CD4-positive, CD25-positive, alpha-beta regulatory T cell (primary cell): Measurements from ENCODE around the gene LINC01488. TPM values are rescaled to one million over a fixed set of nuclear protein-coding genes. Genes with fewer than 3 reads are reported as not detected.

Experiments used
- ATAC-seq, 2 donors: fragments of 150-1000 bp; cut with Tn5 transposase; one replicate each; pipeline ENCODE4 v1.10.0; 2021; ENCODE audit warnings: low read depth in 2 of 2, moderate number of reproducible peaks in 2 of 2, moderate library complexity in 1 of 2
- DNase-seq, 3 donors: peaks; one replicate each; pipeline versions ENCODE4 v3.0.0 to v3.0.0-alpha.2; 2012 to 2022; ENCODE audit warnings: mixed read lengths in 1 of 3
- H3K27ac ChIP-seq: one replicate; pipeline ENCODE4 v1.7.0; 2013; ENCODE audit warnings: mild to moderate bottlenecking, low read length; ENCODE audit not compliant: insufficient read depth, poor library complexity, severe bottlenecking
- H3K27me3 ChIP-seq: one replicate; pipeline ENCODE4 v1.7.0; 2013; ENCODE audit warnings: low read length; ENCODE audit not compliant: control insufficient read depth, insufficient read depth
- H3K36me3 ChIP-seq: one replicate; pipeline ENCODE4 v1.7.0; 2013; ENCODE audit warnings: mild to moderate bottlenecking, low read length, moderate library complexity; ENCODE audit not compliant: control insufficient read depth, insufficient read depth
- H3K4me1 ChIP-seq: 2 replicates; pipeline ENCODE4 v1.7.0; 2013; ENCODE audit warnings: mild to moderate bottlenecking, low read length; ENCODE audit not compliant: insufficient read depth, control insufficient read depth, poor library complexity, severe bottlenecking
- H3K4me3 ChIP-seq: one replicate; pipeline ENCODE4 v1.7.0; 2013; ENCODE audit warnings: low read depth, mild to moderate bottlenecking, low read length, moderate library complexity
- H3K9me3 ChIP-seq, 2 experiments: 1 replicate in 1 of 2; 2 replicates in 1 of 2; pipeline ENCODE4 v1.7.0; 2013; ENCODE audit warnings: low read length in 2 of 2, mild to moderate bottlenecking in 1 of 2, moderate library complexity in 1 of 2; ENCODE audit not compliant: control insufficient read depth in 2 of 2
- H3K27ac Mint-ChIP-seq, 3 donors: one replicate each; pipeline ENCODE4 v1.8.0; 2020 to 2022; ENCODE audit warnings: mild to moderate bottlenecking in 3 of 3, mixed read lengths in 3 of 3, moderate library complexity in 2 of 3
- H3K27me3 Mint-ChIP-seq: one replicate; pipeline ENCODE4 v1.8.0; 2022; ENCODE audit warnings: mild to moderate bottlenecking, mixed read lengths
- H3K36me3 Mint-ChIP-seq: one replicate; pipeline ENCODE4 v1.8.0; 2020; ENCODE audit warnings: mixed read lengths
- H3K4me1 Mint-ChIP-seq, 4 donors: one replicate each; pipeline ENCODE4 v1.8.0; 2020 to 2022; ENCODE audit warnings: mixed read lengths in 4 of 4, mild to moderate bottlenecking in 1 of 4
- H3K4me3 Mint-ChIP-seq, 4 donors: one replicate each; pipeline ENCODE4 v1.8.0; 2020 to 2022; ENCODE audit warnings: mild to moderate bottlenecking in 4 of 4, mixed read lengths in 4 of 4, moderate library complexity in 3 of 4
- H3K9me3 Mint-ChIP-seq, 7 donors: one replicate each; pipeline ENCODE4 v1.8.0; 2020 to 2022; ENCODE audit warnings: mixed read lengths in 7 of 7, mild to moderate bottlenecking in 3 of 7, moderate library complexity in 2 of 7
- polyA plus RNA-seq, 4 donors: library from polyadenylated mRNA; unstranded; fragments of 300-500 nt; fragmentation: Illumina TruSeq; gene quantifications; one replicate each; pipeline ENCODE4 v1.2.3, GENCODE V29; 2021
- total RNA-seq: library from RNA; stranded (reverse); gene quantifications from one replicate; pipeline ENCODE4 v1.2.3, GENCODE V29; 2022

Gene LINC01488
- total and polyA plus RNA-seq, 5 donors from 2014 or later, result not detected

GRCh38 chr11:69448471-69449284 is 32.8 kb upstream of the LINC01488 start:
- peaks cover 18% of the 10 kb centered on the region for H3K27me3 Mint-ChIP-seq
- H3K9me3 ChIP-seq, result no peaks in the 10 kb centered on the region
- H3K4me3 ChIP-seq, result no peak overlapping the region
- ATAC-seq (no peak), DNase-seq (no peak)
- H3K4me1 ChIP-seq, result peaks cover 4% of the 10 kb centered on the region
- peaks cover 0 to 7% (median 0%) of the 10 kb centered on the region in 7 donors for H3K9me3 Mint-ChIP-seq
- H3K27me3 ChIP-seq, result no peaks in the 10 kb centered on the region
- H3K4me1 Mint-ChIP-seq, result peaks cover 0 to 9% (median 0%) of the 10 kb centered on the region in 4 donors
- H3K36me3 ChIP-seq, result no peaks in the 10 kb centered on the region
- H3K27ac Mint-ChIP-seq, result no peak overlapping the region
- H3K36me3 Mint-ChIP-seq, result no peaks in the 10 kb centered on the region
- no peak overlapping the region for H3K4me3 Mint-ChIP-seq
- no peak overlapping the region for H3K27ac ChIP-seq

- Histone ChIP-seq H3K27ac (no peak overlapping the region), H3K9me3 (no peaks in the 10 kb centered on the region), H3K4me1 (no peaks in the 10 kb centered on the region), H3K4me3 (no peak overlapping the region), H3K36me3 (no peaks in the 10 kb centered on the region), H3K27me3 (no peaks in the 10 kb centered on the region)
- Mint-ChIP-seq H3K4me1 (peaks cover 0 to 3% (median 0%) of the 10 kb centered on the region in 4 donors), H3K9me3 (peaks cover 0 to 7% (median 0%) of the 10 kb centered on the region in 7 donors), H3K27me3 (peaks cover 18% of the 10 kb centered on the region), H3K36me3 (no peaks in the 10 kb centered on the region), H3K4me3 (no peak overlapping the region), H3K27ac (no peak overlapping the region)
- DNase-seq (no peak), ATAC-seq (no peak)
Observed at GRCh38 chr11:69449320-69450063, 32.0 kb upstream of the LINC01488 start.

DNA sequence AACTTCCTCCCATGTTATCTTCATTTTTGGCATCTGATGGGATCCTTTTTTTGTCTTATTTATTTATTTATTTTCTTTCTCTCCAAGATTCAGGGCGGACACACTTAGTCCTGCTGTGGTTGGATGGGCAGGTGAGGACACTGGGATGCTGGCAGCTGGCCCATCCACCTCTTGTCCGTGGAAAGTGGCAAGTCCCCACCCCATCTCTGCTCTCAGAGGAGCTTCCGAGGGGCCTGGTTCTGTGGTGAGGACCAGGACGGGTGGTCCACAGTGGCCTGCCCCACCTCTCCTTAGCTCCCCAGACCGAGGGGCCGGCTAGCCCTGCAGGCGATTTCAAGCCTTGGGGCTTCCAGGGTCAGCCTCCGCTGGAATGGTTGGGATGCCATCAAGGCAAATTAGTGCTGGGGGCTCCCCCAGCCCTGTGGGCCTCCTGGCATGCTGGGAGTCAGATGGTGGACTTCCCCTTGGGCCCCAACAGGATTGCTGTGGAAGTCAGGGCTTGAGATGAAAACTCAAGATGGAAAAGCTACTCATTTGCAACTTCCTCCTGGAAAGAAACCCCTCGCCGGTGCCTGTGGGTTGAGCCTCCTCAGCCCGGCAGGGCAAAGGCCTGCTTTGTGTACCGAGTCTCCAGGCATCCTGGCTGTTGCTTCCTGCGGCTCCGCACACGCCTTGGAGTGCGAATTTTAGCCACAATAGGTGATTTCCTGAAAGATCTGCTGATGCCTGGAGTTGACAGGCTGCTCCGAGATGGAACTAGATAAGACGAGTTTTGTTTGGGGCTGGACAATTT is 31.2 kb upstream of the LINC01488 start:
- Histone ChIP-seq H3K4me3 (no peak overlapping the region), H3K36me3 (no peaks in the 10 kb centered on the region), H3K27ac (no peak overlapping the region), H3K27me3 (no peaks in the 10 kb centered on the region), H3K4me1 (no peaks in the 10 kb centered on the region), H3K9me3 (no peaks in the 10 kb centered on the region)
- H3K27ac Mint-ChIP-seq, result no peak overlapping the region
- DNase-seq (no peak), ATAC-seq (no peak)
- H3K4me1 Mint-ChIP-seq, result peaks cover 0 to 3% (median 0%) of the 10 kb centered on the region in 4 donors
- H3K4me3 Mint-ChIP-seq, result no peak overlapping the region
- peaks cover 20% of the 10 kb centered on the region for H3K27me3 Mint-ChIP-seq
- peaks cover 0 to 7% (median 0%) of the 10 kb centered on the region in 7 donors for H3K9me3 Mint-ChIP-seq
- no peaks in the 10 kb centered on the region for H3K36me3 Mint-ChIP-seq

DNA sequence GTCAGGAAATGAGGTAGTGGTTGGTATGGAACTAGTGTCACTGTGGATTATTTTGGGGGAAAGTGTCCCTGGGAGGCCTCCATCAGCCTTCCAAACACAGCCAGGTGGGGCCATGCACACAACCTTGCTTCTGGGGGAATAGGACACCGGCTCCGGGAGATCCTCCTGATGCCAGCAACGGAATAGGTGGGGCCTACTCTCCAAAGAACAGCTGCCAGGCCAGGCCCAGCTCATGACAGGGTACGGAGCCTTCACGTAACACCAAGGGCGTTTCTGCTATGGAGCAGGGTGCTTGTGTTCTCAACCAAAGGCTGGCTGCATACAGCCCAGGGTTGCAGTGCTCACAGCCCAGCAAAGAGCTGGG is 30.6 kb upstream of the LINC01488 start:
- no peak overlapping the region for H3K4me3 ChIP-seq
- Mint-ChIP-seq H3K9me3 (peaks cover 0 to 5% (median 0%) of the 10 kb centered on the region in 7 donors), H3K36me3 (no peaks in the 10 kb centered on the region), H3K4me3 (no peak overlapping the region), H3K27me3 (peaks cover 17% of the 10 kb centered on the region), H3K4me1 (no peaks in the 10 kb centered on the region), H3K27ac (no peak overlapping the region)
- ATAC-seq, result no peak
- H3K27me3 ChIP-seq, result no peaks in the 10 kb centered on the region
- no peaks in the 10 kb centered on the region for H3K36me3 ChIP-seq
- no peak overlapping the region for H3K27ac ChIP-seq
- no peaks in the 10 kb centered on the region for H3K9me3 ChIP-seq
- no peaks in the 10 kb centered on the region for H3K4me1 ChIP-seq
- DNase-seq, result no peak

- Histone ChIP-seq H3K4me1 (no peaks in the 10 kb centered on the region), H3K9me3 (no peaks in the 10 kb centered on the region), H3K27ac (no peak overlapping the region), H3K4me3 (no peak overlapping the region), H3K36me3 (no peaks in the 10 kb centered on the region), H3K27me3 (no peaks in the 10 kb centered on the region)
- Mint-ChIP-seq H3K4me1 (no peaks in the 10 kb centered on the region), H3K27ac (no peak overlapping the region), H3K36me3 (no peaks in the 10 kb centered on the region), H3K9me3 (peaks cover 0 to 5% (median 1%) of the 10 kb centered on the region in 7 donors), H3K27me3 (peaks cover 16% of the 10 kb centered on the region), H3K4me3 (no peak overlapping the region)
- DNase-seq (no peak), ATAC-seq (no peak)
Observed at GRCh38 chr11:69451289-69451688, 30.2 kb upstream of the LINC01488 start.

DNA sequence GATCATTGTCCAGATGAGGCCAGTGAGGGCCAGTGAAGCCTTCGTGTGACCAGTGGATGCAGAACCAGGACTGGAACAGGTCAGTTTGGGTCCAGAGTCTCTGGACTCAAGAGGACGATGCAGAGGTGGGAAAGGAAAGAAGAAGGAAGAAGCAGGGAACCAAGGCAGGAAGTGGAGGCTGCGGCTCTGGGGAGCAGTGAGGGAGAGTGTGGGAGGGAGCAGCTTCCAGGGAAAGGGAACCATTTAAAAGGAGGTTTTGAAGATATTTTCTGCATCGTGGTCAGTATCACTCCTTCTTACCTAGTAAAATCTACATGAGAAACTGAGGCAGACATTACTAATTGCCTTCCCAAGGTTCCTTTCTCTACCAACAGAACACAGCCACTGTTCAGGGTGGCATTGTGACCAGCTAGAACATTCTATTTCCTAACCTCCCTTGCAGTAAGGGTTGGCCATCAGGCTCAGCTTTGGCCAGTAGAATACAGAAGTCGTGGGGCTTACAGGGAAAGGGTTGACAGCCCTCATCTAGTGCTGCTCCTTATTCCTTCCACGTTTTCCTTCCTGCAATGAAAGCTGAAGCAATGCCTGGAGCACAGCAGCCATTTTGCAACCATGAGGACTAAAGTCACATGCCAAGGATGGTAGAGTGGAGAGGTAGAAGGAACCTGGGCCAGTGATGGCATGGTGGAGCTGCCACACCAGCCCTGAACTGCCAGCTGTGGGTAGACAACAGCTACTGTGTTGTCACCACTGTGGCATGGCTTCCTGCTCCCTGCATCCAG is 29.1 kb upstream of the LINC01488 start:
- no peak overlapping the region for H3K27ac ChIP-seq
- H3K4me3 Mint-ChIP-seq, result no peak overlapping the region
- no peaks in the 10 kb centered on the region for H3K27me3 ChIP-seq
- peaks cover 0 to 4% of the 10 kb centered on the region in 2 experiments for H3K9me3 ChIP-seq
- no peak for DNase-seq
- no peaks in the 10 kb centered on the region for H3K36me3 Mint-ChIP-seq
- H3K4me3 ChIP-seq, result no peak overlapping the region
- no peaks in the 10 kb centered on the region for H3K4me1 Mint-ChIP-seq
- peaks cover 0 to 14% (median 4%) of the 10 kb centered on the region in 7 donors for H3K9me3 Mint-ChIP-seq
- no peaks in the 10 kb centered on the region for H3K4me1 ChIP-seq
- no peak for ATAC-seq
- peaks cover 18% of the 10 kb centered on the region for H3K27me3 Mint-ChIP-seq
- H3K27ac Mint-ChIP-seq, result no peak overlapping the region
- H3K36me3 ChIP-seq, result no peaks in the 10 kb centered on the region

- Histone ChIP-seq H3K4me3 (no peak overlapping the region), H3K27me3 (no peaks in the 10 kb centered on the region), H3K9me3 (peaks cover 0 to 9% of the 10 kb centered on the region in 2 experiments), H3K4me1 (no peaks in the 10 kb centered on the region), H3K27ac (no peak overlapping the region), H3K36me3 (no peaks in the 10 kb centered on the region)
- Mint-ChIP-seq H3K36me3 (no peaks in the 10 kb centered on the region), H3K9me3 (peaks cover 2 to 21% (median 7%) of the 10 kb centered on the region in 7 donors), H3K4me1 (no peaks in the 10 kb centered on the region), H3K4me3 (no peak overlapping the region), H3K27ac (no peak overlapping the region), H3K27me3 (peaks cover 13% of the 10 kb centered on the region)
- ATAC-seq (no peak), DNase-seq (no peak)
Observed at GRCh38 chr11:69453151-69453550, 28.3 kb upstream of the LINC01488 start.
